ENCODE data around the gene UBAC1. TPM values are rescaled to one million over a fixed set of nuclear protein-coding genes. Genes with fewer than 3 reads are reported as not detected.
A peak's percentile ranks its signal among the peaks of the same experiment; 100 is the strongest.

Gene UBAC1
- 10 to 100 TPM; 63.0 to 64.8 TPM for total RNA-seq
- long read RNA-seq, transcript UBAC1-201 (10 exons, 1,867 nt) = major isoform, 124 of 155 reads
- long read RNA-seq, partial matches to known transcripts = 19 of 155 reads
- long read RNA-seq, other reads (novel, unspliced or antisense) = 12 of 155 reads

DNA sequence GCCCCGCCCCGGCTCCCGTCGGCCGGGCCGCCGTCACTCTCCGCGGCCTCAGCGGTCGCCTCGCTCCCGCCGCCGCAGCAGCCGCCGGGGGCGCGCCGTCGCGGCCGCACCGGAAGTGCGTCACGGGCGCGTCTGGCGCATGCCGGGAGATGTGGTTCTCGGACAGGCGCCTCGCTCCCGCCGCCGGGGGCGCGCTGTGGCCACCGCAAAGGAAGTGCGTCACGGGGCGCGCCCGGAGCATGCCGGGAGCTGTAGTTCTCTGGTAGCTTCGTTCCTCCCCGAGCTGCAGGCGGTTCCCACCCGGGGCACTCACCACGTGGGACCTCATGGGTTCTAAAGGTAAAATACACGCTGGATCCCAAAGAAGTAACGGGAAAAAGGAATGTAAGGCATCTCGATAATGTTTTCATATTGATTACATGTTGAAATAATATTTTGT lies at the start of gene UBAC1:
TSS of gene UBAC1 (minus strand) at position 97 of the 439 bp plus-strand sequence. CDS start 211 bp downstream, outside the sequence.
- DNase-seq (peak; percentile 94 to 98), ATAC-seq (peak; percentile 91)
- intact Hi-C loops (cut with DNase I, micrococcal nuclease) = no loop called here

DNA sequence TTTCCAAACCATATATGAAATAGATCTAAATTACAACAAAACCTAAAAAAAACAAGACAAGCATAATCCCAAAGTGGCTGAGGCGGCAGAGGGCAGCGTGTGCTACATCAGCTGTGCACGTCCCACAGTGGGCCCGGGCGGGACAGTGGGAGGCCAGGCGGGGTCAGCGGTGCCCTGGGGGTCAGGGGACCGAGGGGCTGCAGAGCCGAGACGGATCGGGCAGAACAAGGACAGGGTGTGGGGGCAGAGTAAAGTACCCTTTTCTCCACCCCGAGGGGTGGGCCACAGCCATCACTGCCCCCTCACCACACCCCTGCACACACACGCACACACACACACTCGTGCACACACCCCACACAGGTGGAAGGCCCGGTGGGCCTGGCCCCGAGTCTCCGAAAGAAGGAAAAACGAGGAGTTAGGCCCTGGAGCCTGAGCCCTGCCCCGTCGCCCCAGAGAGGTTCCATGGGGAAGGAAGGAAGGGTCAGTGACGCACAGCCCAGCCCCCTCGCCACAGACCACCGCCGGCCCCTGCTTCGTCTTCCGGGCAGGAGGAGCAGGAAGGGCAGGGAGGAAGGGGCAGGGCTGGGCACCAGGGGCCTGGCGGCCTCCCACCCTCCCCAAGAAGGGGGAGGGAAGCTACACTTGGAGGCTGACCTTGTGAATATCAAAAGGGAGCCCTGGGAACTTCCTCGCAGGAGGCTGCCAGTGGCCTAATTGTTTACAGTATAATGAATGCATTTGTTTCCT lies 49.6 kb upstream of the UBAC1 start:
- ATAC-seq (no peak), DNase-seq (no peak)
- intact Hi-C loops (cut with DNase I, micrococcal nuclease) = no loop called here

GRCh38 chr9:136010176-136010575 lies 49.0 kb upstream of the UBAC1 start:
- ATAC-seq (no peak), DNase-seq (no peak)
- intact Hi-C loops (cut with DNase I, micrococcal nuclease) = no loop called here

GRCh38 chr9:136009516-136009915 lies 48.3 kb upstream of the UBAC1 start:
- no peak for DNase-seq
- intact Hi-C loops (cut with DNase I, micrococcal nuclease) = no loop called here
- ATAC-seq = no peak

- ATAC-seq = no peak
- intact Hi-C loops (cut with DNase I, micrococcal nuclease) = no loop called here
- DNase-seq = no peak
These were observed 47.5 kb upstream of the UBAC1 start for GRCh38 chr9:136008693-136008997.

DNA sequence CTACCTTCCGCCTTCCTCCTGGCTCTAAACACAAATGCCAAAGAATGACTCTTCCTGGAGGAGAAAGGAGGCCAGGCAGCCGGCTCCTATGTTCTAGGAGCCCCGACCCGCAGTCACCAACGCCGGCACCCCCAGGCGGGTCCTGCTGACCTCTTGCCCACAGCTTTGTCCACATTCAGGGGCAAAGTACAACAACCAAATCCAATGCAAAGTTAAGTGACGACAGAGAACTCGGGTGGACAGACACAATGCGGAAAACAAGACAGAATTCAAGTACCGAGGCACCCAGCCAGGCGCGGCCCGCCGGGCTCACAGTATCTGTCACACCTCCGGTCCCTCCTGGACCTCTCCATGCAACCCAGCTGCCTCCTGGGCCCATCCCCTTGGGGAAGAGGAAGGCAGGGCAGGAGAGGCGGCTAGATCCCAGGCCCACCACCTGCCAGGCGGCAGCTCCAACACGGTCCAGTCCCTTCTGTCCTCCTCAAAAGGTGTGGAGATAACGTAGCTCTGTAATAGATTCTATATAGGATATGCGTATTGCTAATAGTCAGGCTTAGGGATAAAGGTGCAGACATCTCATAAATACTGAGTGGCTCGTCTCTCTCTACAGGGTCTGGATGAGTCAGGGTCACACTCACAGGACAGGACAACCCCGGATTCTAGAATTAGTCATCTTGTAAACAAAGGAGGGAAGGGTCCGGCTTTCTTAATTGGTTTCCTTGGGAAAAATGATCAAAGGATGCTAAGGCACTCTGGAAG lies 46.9 kb upstream of the UBAC1 start:
- ATAC-seq = no peak
- intact Hi-C loops (cut with DNase I, micrococcal nuclease) = no loop called here
- DNase-seq = no peak

DNA sequence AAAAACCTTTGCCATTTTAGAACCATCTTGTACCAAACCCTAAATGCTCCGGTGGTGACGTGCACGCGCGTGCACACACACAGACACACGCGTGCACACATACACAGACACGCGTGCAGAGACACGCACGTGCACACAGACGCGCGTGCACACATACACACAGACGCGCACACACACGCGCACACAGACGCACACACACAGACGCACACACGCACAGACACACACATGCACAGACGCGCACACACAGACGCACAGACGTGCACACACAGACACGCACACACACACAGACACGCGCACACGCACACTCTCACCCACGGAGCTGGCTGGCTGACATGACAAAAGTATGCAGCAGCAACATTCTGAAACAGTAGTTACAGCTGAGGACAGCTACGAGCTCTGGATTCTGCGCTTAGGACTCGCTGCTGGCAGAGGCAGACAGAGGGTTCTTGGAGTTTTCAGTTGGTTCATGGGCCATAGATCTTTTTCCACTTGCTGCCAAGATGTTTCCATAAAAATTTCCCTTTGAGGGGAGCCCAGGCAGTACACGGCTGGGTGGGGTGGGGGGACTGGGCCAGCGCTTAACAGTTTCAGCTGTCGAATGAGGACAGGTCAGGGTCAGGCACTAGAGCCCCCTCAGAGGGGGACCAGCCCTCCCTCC lies 46.2 kb upstream of the UBAC1 start:
- DNase-seq (no peak), ATAC-seq (no peak)
- intact Hi-C loops (cut with DNase I, micrococcal nuclease) = no loop called here

DNA sequence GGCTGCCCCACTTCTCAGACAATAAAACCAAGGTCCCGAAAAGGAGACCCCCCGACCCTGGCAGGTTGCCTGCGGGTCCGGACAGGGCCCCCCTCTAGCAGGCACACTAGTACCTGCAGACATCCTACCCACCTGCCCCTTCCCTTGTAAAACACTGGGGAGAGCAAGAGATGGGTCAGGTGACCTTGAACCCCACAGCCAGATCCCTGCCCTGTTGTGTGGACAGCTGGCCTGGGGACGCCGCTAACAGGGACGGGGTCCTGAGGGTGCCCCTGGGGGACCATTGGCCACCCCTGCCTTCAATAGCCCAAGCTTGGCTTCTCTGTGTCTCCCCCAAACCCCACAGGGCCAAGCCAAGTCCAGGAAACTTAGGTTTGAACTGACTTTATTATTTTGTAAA lies 45.0 kb upstream of the UBAC1 start:
- intact Hi-C loops (cut with DNase I, micrococcal nuclease) = no loop called here

DNA sequence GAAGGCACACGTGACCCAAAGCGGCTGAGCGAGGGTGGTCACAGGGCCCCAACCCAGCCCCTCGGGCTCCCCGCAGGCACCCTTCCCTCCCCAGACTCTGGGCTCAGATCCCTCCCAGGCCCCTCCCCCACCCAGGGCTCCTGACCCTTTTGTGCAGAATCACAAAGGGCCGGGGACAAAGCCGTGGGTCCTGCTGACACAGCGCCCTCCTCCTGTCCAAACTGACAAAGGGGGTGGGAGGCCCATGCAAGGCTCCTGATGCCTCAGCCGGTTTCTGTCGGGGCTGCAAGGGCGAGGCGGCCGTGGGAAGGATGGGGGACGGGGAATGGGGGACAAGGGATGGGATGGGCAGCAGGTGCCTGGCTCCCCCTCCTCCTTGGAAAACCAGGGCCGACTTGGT lies 43.5 kb upstream of the UBAC1 start:
- intact Hi-C loops (cut with DNase I, micrococcal nuclease) = no loop called here
- ATAC-seq (peak; percentile 6), DNase-seq (no peak)

More for the DNA sequence above, 45.0 kb upstream of the UBAC1 start:
- ATAC-seq (no peak), DNase-seq (no peak)

- DNase-seq (no peak), ATAC-seq (peak; percentile 5)
- intact Hi-C loops (cut with DNase I, micrococcal nuclease) = no loop called here
These were observed 43.0 kb upstream of the UBAC1 start for GRCh38 chr9:136004219-136004618.

- intact Hi-C loops (cut with DNase I, micrococcal nuclease) = no loop called here
- no peak for DNase-seq
- ATAC-seq = peak; percentile 17
These were observed 42.4 kb upstream of the UBAC1 start for GRCh38 chr9:136003411-136004218.

GRCh38 chr9:136002881-136003280 lies 41.7 kb upstream of the UBAC1 start:
- intact Hi-C loops (cut with DNase I, micrococcal nuclease) = no loop called here
- no peak for DNase-seq
- ATAC-seq = peak; percentile 27

DNA sequence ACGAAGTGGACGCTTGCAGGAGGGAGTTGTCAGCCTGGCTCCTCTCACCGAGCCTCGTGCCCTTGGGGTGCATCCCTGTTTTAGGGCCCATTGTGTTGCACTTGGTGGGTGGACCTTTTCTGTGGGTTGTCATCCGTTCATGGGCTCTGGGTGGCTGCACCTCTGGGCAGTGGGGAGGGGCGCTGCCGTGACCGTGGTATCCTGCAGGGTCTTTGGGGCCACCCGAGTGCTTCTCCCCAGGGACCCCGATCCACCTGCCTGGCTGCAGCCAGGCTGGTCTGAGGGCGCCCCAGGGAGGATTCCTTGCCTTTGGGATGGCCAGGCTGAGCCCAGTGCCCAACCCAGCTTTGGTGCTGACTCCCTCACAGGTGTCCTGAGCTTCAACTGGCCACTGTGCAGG lies 41.0 kb upstream of the UBAC1 start:
- ATAC-seq (no peak), DNase-seq (no peak)
- intact Hi-C loops (cut with DNase I, micrococcal nuclease) = no loop called here

DNA sequence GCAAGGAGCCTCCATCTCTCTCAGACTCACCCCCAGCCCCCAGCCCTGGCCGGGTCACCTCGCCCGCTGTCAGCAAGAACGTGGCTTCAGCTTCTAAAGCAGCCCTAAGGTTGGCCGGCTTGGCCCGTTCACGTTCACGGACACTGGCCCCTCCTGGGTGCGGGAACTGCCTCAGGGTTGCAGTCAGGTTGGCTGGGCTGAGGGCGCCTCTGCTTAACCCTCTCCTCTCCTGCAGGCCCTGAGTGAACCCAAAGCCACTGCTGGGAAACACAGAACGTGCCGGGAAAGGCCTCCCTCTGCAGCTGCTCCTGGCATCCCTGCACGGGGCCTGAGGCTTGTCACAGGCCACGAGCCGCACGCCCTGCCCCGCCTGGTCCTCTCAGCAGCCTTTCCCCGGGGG lies 40.1 kb upstream of the UBAC1 start:
- DNase-seq (no peak), ATAC-seq (no peak)
- intact Hi-C loops (cut with DNase I, micrococcal nuclease) = no loop called here

GRCh38 chr9:135998410-135999071 lies 37.4 kb upstream of the UBAC1 start:
- intact Hi-C loops (cut with DNase I, micrococcal nuclease) = no loop called here
- DNase-seq (no peak), ATAC-seq (no peak)

- ATAC-seq = no peak
These were observed 36.8 kb upstream of the UBAC1 start for GRCh38 chr9:135998016-135998380.

DNA sequence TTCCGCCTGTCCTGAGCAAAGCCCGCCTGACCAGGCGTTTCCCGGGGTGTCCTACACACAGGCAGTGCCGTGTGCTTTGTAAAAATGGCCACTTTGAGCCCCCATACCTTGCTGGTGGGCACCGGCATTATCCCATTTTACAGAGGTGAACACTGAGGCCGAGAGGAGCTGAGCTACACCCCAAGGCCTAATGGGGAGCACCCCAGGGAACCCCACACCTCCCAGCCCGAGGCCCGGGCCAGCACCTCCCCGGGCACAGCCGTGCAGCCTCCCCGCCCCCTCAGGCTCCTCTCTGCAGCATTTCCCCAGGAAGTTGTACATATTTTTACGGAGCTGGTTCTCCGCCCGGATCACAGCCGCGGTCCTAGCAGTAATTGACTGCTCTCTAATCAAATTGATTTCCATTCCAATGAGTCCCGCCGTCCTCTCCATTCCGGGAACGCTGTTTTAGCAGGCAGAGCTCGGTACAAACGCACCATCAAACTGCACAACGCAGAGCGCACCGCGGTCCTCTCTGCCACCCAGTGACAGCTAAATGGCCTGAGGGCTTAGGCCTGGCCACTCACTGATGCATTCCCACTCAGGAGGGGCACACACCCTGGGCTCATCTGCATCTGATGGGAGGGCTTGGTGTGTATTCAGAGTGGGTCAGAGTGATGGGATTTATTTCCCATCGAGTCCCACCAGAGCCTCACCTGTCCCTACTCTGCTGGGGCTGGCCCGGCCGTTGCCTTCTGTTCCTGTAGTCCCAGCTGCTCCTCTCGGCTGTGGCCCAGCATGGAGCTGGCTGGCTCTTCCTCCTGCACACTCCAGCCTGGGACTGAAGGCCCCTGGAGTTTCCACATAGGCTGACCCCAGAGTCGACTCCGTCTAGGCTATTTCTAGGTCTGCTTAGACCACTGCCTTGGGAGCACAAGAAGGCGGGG lies 36.2 kb upstream of the UBAC1 start:
- ATAC-seq (no peak), DNase-seq (no peak)
- intact Hi-C loops (cut with DNase I, micrococcal nuclease) = no loop called here

More at GRCh38 chr9:135998016-135998380, 36.8 kb upstream of the UBAC1 start:
- no peak for DNase-seq
- intact Hi-C loops (cut with DNase I, micrococcal nuclease) = no loop called here
